Neural crest cell (in vitro differentiated cells): ENCODE data around the gene GRAP2. TPM values are rescaled to one million over a fixed set of nuclear protein-coding genes. Genes with fewer than 3 reads are reported as not detected.
"Not testable (repeated sequence)": the region's sequence is repeated elsewhere in the genome, so short reads cannot be mapped to it uniquely, and the experiment has no call there.

ENCODE experiments used
- DNase-seq: peaks from one replicate; pipeline ENCODE4 v3.0.0; 2021; ENCODE audit warnings: low read depth, mixed read lengths, low spot score
- H3K27ac Mint-ChIP-seq: one replicate; pipeline ENCODE4 v1.8.0; 2021; ENCODE audit warnings: mild to moderate bottlenecking, mixed read lengths; ENCODE audit not compliant: unreplicated experiment
- H3K27me3 Mint-ChIP-seq: 2 replicates; pipeline ENCODE4 v1.8.0; 2021; ENCODE audit warnings: low read depth, mild to moderate bottlenecking, mixed read lengths
- H3K36me3 Mint-ChIP-seq: 2 replicates; pipeline ENCODE4 v1.8.0; 2021; ENCODE audit warnings: low read depth, mild to moderate bottlenecking, mixed read lengths
- H3K4me1 Mint-ChIP-seq: 2 replicates; pipeline ENCODE4 v1.8.0; 2021; ENCODE audit warnings: mixed read lengths
- H3K4me3 Mint-ChIP-seq: one replicate; pipeline ENCODE4 v1.8.0; 2021; ENCODE audit warnings: mild to moderate bottlenecking, mixed read lengths
- H3K9me3 Mint-ChIP-seq: 2 replicates; pipeline ENCODE4 v1.8.0; 2021; ENCODE audit warnings: mixed read lengths
- CTCF ChIP-seq: fragments of 200-600 bp; sonication (generic); conservative IDR thresholded peaks from 2 replicates; pipeline ENCODE4 v1.5.0; 2021; ENCODE audit warnings: antibody characterized with exemption, mild to moderate bottlenecking
- total RNA-seq: library from RNA; stranded (reverse); gene quantifications from 2 replicates; pipeline ENCODE4 v1.2.1, GENCODE V29; 2021

GRAP2 gene
- total RNA-seq, 1 donor from 2014 or later, result 0.12 TPM

- no peak for TF ChIP-seq CTCF
- H3K27me3 Mint-ChIP-seq, result no peaks in the 10 kb centered on the region
- no peak overlapping the region for H3K4me3 Mint-ChIP-seq
- H3K27ac Mint-ChIP-seq, result no peak overlapping the region
- DNase-seq, result no peak
- H3K4me1 Mint-ChIP-seq, result peaks cover 20% of the 10 kb centered on the region
- peaks cover 3% of the 10 kb centered on the region for H3K9me3 Mint-ChIP-seq
- H3K36me3 Mint-ChIP-seq, result no peaks in the 10 kb centered on the region
These were observed 46.6 kb downstream of the GRAP2 start for GRCh38 chr22:39947220-39948216.

GRCh38 chr22:39949964-39950737, 49.3 kb downstream of the GRAP2 start:
- H3K27me3 Mint-ChIP-seq, result no peaks in the 10 kb centered on the region
- no peak for TF ChIP-seq CTCF
- H3K36me3 Mint-ChIP-seq, result no peaks in the 10 kb centered on the region
- no peak for DNase-seq
- H3K4me3 Mint-ChIP-seq, result no peak overlapping the region
- peaks cover 3% of the 10 kb centered on the region for H3K9me3 Mint-ChIP-seq
- H3K27ac Mint-ChIP-seq, result no peak overlapping the region
- H3K4me1 Mint-ChIP-seq, result peaks cover 20% of the 10 kb centered on the region

DNA sequence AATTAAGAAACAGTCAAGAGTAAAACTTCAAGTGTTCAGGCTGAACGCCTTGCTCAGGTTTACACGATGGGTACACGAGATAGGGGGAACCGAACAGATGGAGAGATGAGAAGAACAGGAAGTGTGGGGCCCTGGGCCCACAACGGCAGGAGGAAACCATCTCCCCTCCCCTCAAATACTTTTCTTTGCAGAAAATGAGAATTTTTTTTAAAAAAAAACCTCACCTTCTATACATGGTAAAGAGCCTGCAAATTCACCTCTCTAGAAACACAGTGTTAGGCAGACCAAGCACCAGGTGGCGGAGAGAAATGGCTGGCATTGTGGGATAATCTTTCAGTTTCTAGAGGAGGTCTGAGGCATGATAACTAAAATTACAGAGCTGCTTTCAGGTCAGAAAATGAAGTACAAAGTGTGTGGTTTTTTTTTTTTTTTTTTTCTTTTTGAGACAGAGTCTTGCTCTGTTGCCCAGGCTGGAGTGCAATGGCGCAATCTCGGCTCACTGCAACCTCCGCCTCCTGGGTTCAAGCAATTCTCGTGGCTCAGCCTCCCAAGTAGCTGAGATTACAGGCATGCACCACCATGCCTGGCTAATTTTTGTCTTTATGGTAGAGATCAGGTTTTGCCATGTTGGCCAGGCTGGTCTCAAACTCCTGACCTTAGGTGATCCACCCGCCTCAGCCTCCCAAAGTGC, 50.9 kb downstream of the GRAP2 start:
- H3K27ac Mint-ChIP-seq, H3K27me3 Mint-ChIP-seq, H3K36me3 Mint-ChIP-seq, H3K9me3 Mint-ChIP-seq, DNase-seq, H3K4me3 Mint-ChIP-seq: not testable (repeated sequence)
- H3K4me1 Mint-ChIP-seq, result peaks cover 12% of the 10 kb centered on the region

- H3K27me3 Mint-ChIP-seq, result no peaks in the 10 kb centered on the region
- H3K4me1 Mint-ChIP-seq, result peaks cover 6% of the 10 kb centered on the region
- TF ChIP-seq CTCF, result no peak
- H3K9me3 Mint-ChIP-seq, result peaks cover 3% of the 10 kb centered on the region
- DNase-seq, result no peak
- H3K27ac Mint-ChIP-seq, result no peak overlapping the region
- no peak overlapping the region for H3K4me3 Mint-ChIP-seq
- no peaks in the 10 kb centered on the region for H3K36me3 Mint-ChIP-seq
These were observed 51.5 kb downstream of the GRAP2 start for GRCh38 chr22:39952347-39952746.

- no peak overlapping the region for H3K4me3 Mint-ChIP-seq
- no peaks in the 10 kb centered on the region for H3K27me3 Mint-ChIP-seq
- H3K9me3 Mint-ChIP-seq, result peaks cover 3% of the 10 kb centered on the region
- DNase-seq, result no peak
- peaks cover 6% of the 10 kb centered on the region for H3K4me1 Mint-ChIP-seq
- H3K27ac Mint-ChIP-seq, result no peak overlapping the region
- no peaks in the 10 kb centered on the region for H3K36me3 Mint-ChIP-seq
- no peak for TF ChIP-seq CTCF
These were observed 52.2 kb downstream of the GRAP2 start for GRCh38 chr22:39953101-39953500.
